GM18507 (cell line): ENCODE results near the gene DOCK4.
"Not testable (repeated sequence)": the region's sequence is repeated elsewhere in the genome, so short reads cannot be mapped to it uniquely, and the experiment has no call there.

ENCODE experiments used
- DNase-seq: peaks from one replicate; pipeline ENCODE4 v3.0.0; 2011; ENCODE audit warnings: low read depth; ENCODE audit not compliant: insufficient read length; ENCODE audit errors: extremely low spot score
- FAIRE-seq: peaks from 2 replicates; lab custom pipeline; 2011; peaks lifted over from hg19 to GRCh38; lab: Jason Lieb, UNC

The DOCK4 gene

GRCh38 chr7:111953611-111954010, 252.6 kb downstream of the DOCK4 start:
- DNase-seq: no peak

GRCh38 chr7:111952783-111953182, 253.4 kb downstream of the DOCK4 start:
- no peak for DNase-seq
- FAIRE-seq: no peak

More at GRCh38 chr7:111953611-111954010, 252.6 kb downstream of the DOCK4 start:
- no peak for FAIRE-seq

DNA sequence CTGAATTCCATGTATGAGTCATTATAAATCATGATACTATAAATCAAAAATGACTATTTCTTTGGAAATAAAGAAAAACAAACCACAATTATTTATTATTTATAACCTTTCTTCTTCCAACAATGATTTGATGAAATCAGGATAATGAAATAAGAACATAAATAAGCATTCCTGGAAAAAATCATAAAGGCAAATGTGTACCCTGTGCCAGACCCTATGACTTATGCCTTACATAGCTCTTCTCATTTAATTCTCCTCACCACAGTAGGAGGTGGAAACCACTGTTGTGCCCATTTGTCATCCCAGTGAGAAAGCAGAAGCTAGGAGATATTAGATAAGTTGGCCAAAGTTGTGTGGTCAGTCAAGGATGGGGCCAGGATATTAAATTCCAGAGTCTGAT, 255.1 kb downstream of the DOCK4 start:
- FAIRE-seq: no peak
- DNase-seq: no peak

GRCh38 chr7:111942450-111943081, 263.6 kb downstream of the DOCK4 start:
- FAIRE-seq: no peak
- no peak for DNase-seq

DNA sequence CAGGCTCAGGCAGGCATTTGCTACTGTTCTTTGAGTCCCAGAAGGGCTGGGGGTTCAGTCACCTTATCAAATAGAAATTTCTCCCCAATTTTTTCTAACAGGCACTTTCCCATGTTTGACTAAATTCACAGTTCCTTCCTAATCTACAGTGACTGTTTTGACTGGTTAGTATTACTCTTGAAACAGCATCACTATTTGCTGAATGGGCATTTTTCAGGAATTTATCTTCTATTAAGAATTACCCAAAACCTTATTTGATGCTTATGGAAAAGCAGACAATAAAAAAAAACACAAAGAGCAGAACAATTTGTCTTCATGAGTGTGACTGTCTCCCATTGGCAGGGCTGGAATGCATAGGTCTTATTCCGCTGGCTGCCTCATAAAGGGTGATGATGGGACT, 269.0 kb downstream of the DOCK4 start:
- no peak for FAIRE-seq
- no peak for DNase-seq

GRCh38 chr7:111933609-111934008, 272.6 kb downstream of the DOCK4 start:
- FAIRE-seq: no peak
- DNase-seq: no peak

GRCh38 chr7:111931958-111932357, 274.2 kb downstream of the DOCK4 start:
- DNase-seq (no peak), FAIRE-seq (no peak)

- no peak for DNase-seq
- no peak for FAIRE-seq
These were observed 275.1 kb downstream of the DOCK4 start for GRCh38 chr7:111931016-111931517.

DNA sequence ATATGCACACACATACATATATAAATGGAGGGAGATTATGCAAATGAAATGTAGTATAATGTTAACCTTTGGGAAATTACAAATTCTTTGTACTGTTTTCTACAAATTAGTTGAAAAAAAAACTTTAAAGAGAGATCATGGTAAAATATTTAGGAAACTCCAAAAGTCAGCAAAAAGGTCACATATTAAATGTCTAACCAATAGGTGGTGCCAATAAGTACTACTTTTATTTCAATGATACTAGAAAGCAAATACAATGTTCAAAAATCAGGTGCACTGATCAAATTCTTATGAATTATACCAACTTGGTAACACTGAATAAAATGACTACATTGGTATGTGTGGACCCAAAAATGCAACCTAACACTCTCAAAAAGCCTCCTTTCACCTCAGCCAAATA, 276.9 kb downstream of the DOCK4 start:
- FAIRE-seq: no peak
- DNase-seq: no peak

- FAIRE-seq (no peak), DNase-seq (no peak)
These were observed 278.7 kb downstream of the DOCK4 start for GRCh38 chr7:111927353-111928019.

- DNase-seq (no peak), FAIRE-seq (no peak)
These were observed 285.9 kb downstream of the DOCK4 start for GRCh38 chr7:111920329-111920728.

- DNase-seq: no peak
- no peak for FAIRE-seq
These were observed 286.5 kb downstream of the DOCK4 start for GRCh38 chr7:111919631-111920179.

GRCh38 chr7:111919164-111919563, 287.0 kb downstream of the DOCK4 start:
- FAIRE-seq (no peak), DNase-seq (no peak)

GRCh38 chr7:111918461-111918860, 287.7 kb downstream of the DOCK4 start:
- DNase-seq: no peak
- no peak for FAIRE-seq

DNA sequence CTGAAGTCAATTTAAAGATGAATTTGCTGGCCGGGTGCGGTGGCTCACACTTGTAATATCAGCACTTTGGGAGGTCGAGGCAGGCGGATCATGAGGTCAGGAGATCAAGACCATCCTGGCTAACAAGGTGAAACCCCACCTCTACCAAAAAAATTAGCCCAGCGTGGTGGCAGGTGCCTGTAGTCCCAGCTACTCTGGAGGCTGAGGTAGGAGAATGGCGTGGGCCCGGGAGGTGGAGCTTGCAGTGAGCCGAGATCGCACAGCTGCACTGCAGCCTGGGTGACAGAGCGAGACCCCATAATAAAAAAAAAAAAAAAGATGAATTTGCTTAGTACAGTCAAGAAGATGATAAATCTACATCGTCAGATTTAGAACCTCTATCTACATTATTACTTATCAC, 288.8 kb downstream of the DOCK4 start:
- DNase-seq: not testable (repeated sequence)

DNA sequence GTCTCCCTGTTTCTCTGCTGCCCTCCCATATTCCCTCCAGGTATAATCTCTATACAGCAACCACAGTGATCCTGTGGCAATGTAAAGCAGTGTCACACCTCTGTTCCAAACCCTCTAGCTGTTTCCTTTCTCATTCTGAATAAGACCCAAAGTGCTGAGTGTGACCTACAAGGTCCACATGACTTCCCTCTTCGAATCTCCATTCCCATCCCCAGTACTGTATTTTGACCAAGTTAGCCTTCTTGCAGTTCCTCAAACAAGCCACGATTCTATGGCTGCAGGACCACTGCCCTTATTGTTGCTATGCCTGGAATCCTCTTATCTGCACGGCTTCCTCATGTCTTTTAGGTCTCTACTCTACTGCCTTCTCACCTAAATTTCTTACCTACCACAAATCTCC, 291.9 kb downstream of the DOCK4 start:
- DNase-seq (no peak), FAIRE-seq (no peak)

More for the DNA sequence above, 288.8 kb downstream of the DOCK4 start:
- not testable (repeated sequence) for FAIRE-seq

GRCh38 chr7:111911166-111911961, 294.8 kb downstream of the DOCK4 start:
- DNase-seq: no peak
- no peak for FAIRE-seq

- FAIRE-seq (no peak), DNase-seq (no peak)
These were observed 295.5 kb downstream of the DOCK4 start for GRCh38 chr7:111910656-111911055.

- FAIRE-seq: not testable (repeated sequence)
These were observed 297.5 kb downstream of the DOCK4 start for GRCh38 chr7:111908673-111909072.

GRCh38 chr7:111903797-111904196, 302.4 kb downstream of the DOCK4 start:
- no peak for DNase-seq
- FAIRE-seq: no peak

More at GRCh38 chr7:111908673-111909072, 297.5 kb downstream of the DOCK4 start:
- DNase-seq: not testable (repeated sequence)
